Neural progenitor cell (in vitro differentiated cells): ENCODE results near the gene HOXC5. TPM values are rescaled to one million over a fixed set of nuclear protein-coding genes. Genes with fewer than 3 reads are reported as not detected.
A peak's percentile ranks its signal among the peaks of the same experiment; 100 is the strongest.

Experiments
- DNase-seq: peaks from one replicate; pipeline ENCODE4 v3.0.0-alpha.2; 2016; ENCODE audit warnings: low spot score
- H2AFZ ChIP-seq: fragments of 200-600 bp; sonication (generic); replicated peaks from 2 replicates; pipeline ENCODE4 v1.6.1; 2016; ENCODE audit warnings: antibody characterized with exemption
- H3F3A ChIP-seq: fragments of 200-600 bp; sonication (generic); 2 replicates; pipeline ENCODE4 v1.6.1; 2016; ENCODE audit warnings: antibody characterized with exemption, low read depth
- H3K27ac ChIP-seq: fragments of 200-600 bp; sonication (generic); 2 replicates; pipeline ENCODE4 v1.5.1; 2016; ENCODE audit warnings: mild to moderate bottlenecking
- H3K27me3 ChIP-seq: fragments of 200-600 bp; sonication (generic); 2 replicates; pipeline ENCODE4 v1.6.1; 2016; ENCODE audit warnings: mild to moderate bottlenecking, moderate library complexity
- H3K36me3 ChIP-seq: fragments of 200-600 bp; sonication (generic); 2 replicates; pipeline ENCODE4 v1.5.1; 2016
- H3K4me1 ChIP-seq: fragments of 200-600 bp; sonication (generic); 2 replicates; pipeline ENCODE4 v1.6.1; 2016; ENCODE audit warnings: mixed run types
- H3K4me2 ChIP-seq: fragments of 200-600 bp; sonication (generic); 2 replicates; pipeline ENCODE4 v1.6.1; 2016
- H3K4me3 ChIP-seq: fragments of 200-600 bp; sonication (generic); 2 replicates; pipeline ENCODE4 v1.5.1; 2016
- H3K79me2 ChIP-seq: fragments of 200-600 bp; sonication (generic); 2 replicates; pipeline ENCODE4 v1.6.1; 2016; ENCODE audit warnings: low read depth
- H3K9ac ChIP-seq: fragments of 200-600 bp; sonication (generic); 2 replicates; pipeline ENCODE4 v1.6.1; 2016
- H3K9me3 ChIP-seq: fragments of 200-600 bp; sonication (generic); 2 replicates; pipeline ENCODE4 v1.5.1; 2016; ENCODE audit warnings: low read depth
- H4K20me1 ChIP-seq: fragments of 200-600 bp; sonication (generic); 2 replicates; pipeline ENCODE4 v1.6.1; 2016; ENCODE audit warnings: low read depth
- H3K27ac Mint-ChIP-seq: 3 replicates; pipeline ENCODE4 v1.8.0; 2021; ENCODE audit warnings: mixed read lengths
- H3K27me3 Mint-ChIP-seq: 2 replicates; pipeline ENCODE4 v1.8.0; 2022; ENCODE audit warnings: low read depth, mild to moderate bottlenecking, inconsistent platforms, moderate library complexity, mixed read lengths; ENCODE audit not compliant: insufficient read depth
- H3K36me3 Mint-ChIP-seq: 3 replicates; pipeline ENCODE4 v1.8.0; 2021; ENCODE audit warnings: mixed read lengths
- H3K4me1 Mint-ChIP-seq: 3 replicates; pipeline ENCODE4 v1.8.0; 2021; ENCODE audit warnings: mixed read lengths
- H3K4me3 Mint-ChIP-seq: 3 replicates; pipeline ENCODE4 v1.8.0; 2021; ENCODE audit warnings: mild to moderate bottlenecking, moderate library complexity, mixed read lengths
- H3K9me3 Mint-ChIP-seq: 3 replicates; pipeline ENCODE4 v1.8.0; 2020; ENCODE audit warnings: mixed read lengths
- EZH2 ChIP-seq: fragments of 200-600 bp; sonication (generic); IDR thresholded peaks from 2 replicates; pipeline ENCODE4 v1.6.1; 2017; ENCODE audit warnings: antibody characterized with exemption, mild to moderate bottlenecking, moderate library complexity
- EZH2phosphoT487 ChIP-seq: fragments of 200-600 bp; sonication (generic); IDR thresholded peaks from 2 replicates; pipeline ENCODE4 v1.6.1; 2017; ENCODE audit warnings: antibody characterized with exemption
- total RNA-seq: library from RNA; depleted of rRNA; stranded (reverse); fragments of >200 nt; gene quantifications from 2 replicates; pipeline ENCODE4 v1.2.3, GENCODE V29; 2015; ENCODE audit warnings: low replicate concordance
- TF ChIP-seq, protein P1 (sequence below): fragments of 200-600 bp; sonication (generic); IDR thresholded peaks from 2 replicates; pipeline ENCODE4 v1.5.1; 2017; ENCODE audit warnings: antibody characterized with exemption, mild to moderate bottlenecking

HOXC5 gene
- total RNA-seq: not detected in 2 replicates

- H3K9me3 Mint-ChIP-seq: peaks cover 13% of the 10 kb centered on the region
- no peaks in the 10 kb centered on the region for H3K36me3 Mint-ChIP-seq
- peaks cover 86% of the 10 kb centered on the region for H3K27me3 Mint-ChIP-seq
- DNase-seq: peak; percentile 85
- Histone ChIP-seq H2AFZ (no peak within 1 kb of the TSS), H3K27ac (no peak within 1 kb of the TSS), H3K4me2 (peak within 1 kb of the TSS; percentile 4), H3K79me2 (no peaks in the 10 kb centered on the region), H3K27me3 (peaks cover 100% of the 10 kb centered on the region), H4K20me1 (peaks cover 79% of the 10 kb centered on the region), H3K36me3 (no peaks in the 10 kb centered on the region), H3K9me3 (no peaks in the 10 kb centered on the region), H3K9ac (no peak within 1 kb of the TSS), H3F3A (no peaks in the 10 kb centered on the region), H3K4me1 (no peaks in the 10 kb centered on the region), H3K4me3 (no peak within 1 kb of the TSS)
- H3K4me1 Mint-ChIP-seq: no peaks in the 10 kb centered on the region
- H3K27ac Mint-ChIP-seq: no peak within 1 kb of the TSS
- TF ChIP-seq EZH2 (no peak), EZH2phosphoT487 (no peak)
- TF ChIP-seq, protein P1, sequence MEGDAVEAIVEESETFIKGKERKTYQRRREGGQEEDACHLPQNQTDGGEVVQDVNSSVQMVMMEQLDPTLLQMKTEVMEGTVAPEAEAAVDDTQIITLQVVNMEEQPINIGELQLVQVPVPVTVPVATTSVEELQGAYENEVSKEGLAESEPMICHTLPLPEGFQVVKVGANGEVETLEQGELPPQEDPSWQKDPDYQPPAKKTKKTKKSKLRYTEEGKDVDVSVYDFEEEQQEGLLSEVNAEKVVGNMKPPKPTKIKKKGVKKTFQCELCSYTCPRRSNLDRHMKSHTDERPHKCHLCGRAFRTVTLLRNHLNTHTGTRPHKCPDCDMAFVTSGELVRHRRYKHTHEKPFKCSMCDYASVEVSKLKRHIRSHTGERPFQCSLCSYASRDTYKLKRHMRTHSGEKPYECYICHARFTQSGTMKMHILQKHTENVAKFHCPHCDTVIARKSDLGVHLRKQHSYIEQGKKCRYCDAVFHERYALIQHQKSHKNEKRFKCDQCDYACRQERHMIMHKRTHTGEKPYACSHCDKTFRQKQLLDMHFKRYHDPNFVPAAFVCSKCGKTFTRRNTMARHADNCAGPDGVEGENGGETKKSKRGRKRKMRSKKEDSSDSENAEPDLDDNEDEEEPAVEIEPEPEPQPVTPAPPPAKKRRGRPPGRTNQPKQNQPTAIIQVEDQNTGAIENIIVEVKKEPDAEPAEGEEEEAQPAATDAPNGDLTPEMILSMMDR: peak; percentile 96
- H3K4me3 Mint-ChIP-seq: no peak within 1 kb of the TSS
Observed at GRCh38 chr12:54032627-54033100, at the start of gene HOXC5. HOXC5 (plus strand) TSS chr12:54033050; CDS start chr12:54033123, 73 bp downstream.

GRCh38 chr12:53983568-53983949, 49.3 kb upstream of the HOXC5 start:
- Histone ChIP-seq H3K27ac (no peak overlapping the region), H3K4me3 (no peak overlapping the region), H3K79me2 (no peaks in the 10 kb centered on the region), H3K27me3 (peaks cover 100% of the 10 kb centered on the region), H3F3A (no peaks in the 10 kb centered on the region), H3K4me1 (no peaks in the 10 kb centered on the region), H3K4me2 (no peak overlapping the region), H3K9ac (no peak overlapping the region), H2AFZ (no peak overlapping the region), H3K9me3 (no peaks in the 10 kb centered on the region), H4K20me1 (peaks cover 82% of the 10 kb centered on the region), H3K36me3 (no peaks in the 10 kb centered on the region)
- H3K27ac Mint-ChIP-seq: no peak overlapping the region
- no peak for DNase-seq
- H3K36me3 Mint-ChIP-seq: no peaks in the 10 kb centered on the region
- H3K4me1 Mint-ChIP-seq: no peaks in the 10 kb centered on the region
- peak; percentile 96 for TF ChIP-seq EZH2
- TF ChIP-seq, protein P1: no peak
- H3K27me3 Mint-ChIP-seq: peaks cover 99% of the 10 kb centered on the region
- peaks cover 6% of the 10 kb centered on the region for H3K9me3 Mint-ChIP-seq
- peak overlapping the region; percentile 27 for H3K4me3 Mint-ChIP-seq

DNA sequence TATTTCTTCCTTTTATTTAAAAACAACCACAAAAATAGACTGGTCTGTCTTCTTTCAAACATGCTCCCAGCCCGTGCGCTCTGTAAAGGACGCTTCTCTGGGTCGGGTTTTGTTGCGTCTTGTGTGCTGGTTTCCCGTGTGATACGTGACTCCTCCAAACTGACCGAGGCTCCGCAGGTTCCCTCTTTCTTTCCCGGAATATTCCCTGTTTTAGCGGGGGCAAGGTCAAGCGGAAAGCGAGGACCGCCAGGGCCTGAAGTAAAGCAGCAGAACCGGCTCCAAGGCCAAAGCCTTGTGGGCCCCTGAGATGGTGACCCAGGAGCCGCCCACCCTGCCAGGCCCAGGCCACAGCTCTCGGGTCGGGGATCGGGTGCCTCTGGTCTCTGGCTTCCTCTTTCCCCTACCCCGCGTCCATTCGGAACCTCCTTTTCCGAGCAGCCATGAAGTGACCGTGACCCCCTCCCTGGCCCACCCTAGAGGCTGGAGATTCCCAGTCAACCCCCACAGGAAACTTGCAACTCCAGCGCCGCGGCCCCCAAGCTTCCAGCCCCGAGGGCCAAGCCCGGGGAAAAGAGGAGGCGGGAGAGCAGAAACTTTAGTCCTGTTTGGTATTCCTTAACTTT, 48.8 kb upstream of the HOXC5 start:
- no peak for DNase-seq
- Histone ChIP-seq H3K4me1 (no peaks in the 10 kb centered on the region), H3K9me3 (no peaks in the 10 kb centered on the region), H4K20me1 (peaks cover 82% of the 10 kb centered on the region), H3K27me3 (peaks cover 100% of the 10 kb centered on the region), H3K36me3 (no peaks in the 10 kb centered on the region), H3K9ac (no peak overlapping the region), H3K79me2 (no peaks in the 10 kb centered on the region), H2AFZ (no peak overlapping the region), H3K4me2 (no peak overlapping the region), H3K4me3 (no peak overlapping the region), H3F3A (no peaks in the 10 kb centered on the region), H3K27ac (no peak overlapping the region)
- Mint-ChIP-seq H3K27me3 (peaks cover 99% of the 10 kb centered on the region), H3K36me3 (no peaks in the 10 kb centered on the region), H3K9me3 (peaks cover 6% of the 10 kb centered on the region), H3K4me1 (no peaks in the 10 kb centered on the region), H3K4me3 (no peak overlapping the region), H3K27ac (no peak overlapping the region)
- peak; percentile 88 for TF ChIP-seq EZH2
- TF ChIP-seq, protein P1: no peak
- TF ChIP-seq EZH2phosphoT487: peak; percentile 82
